GM12878 (cell line): ENCODE measurements around the gene WDR38.

Experiments
- RAD21 ChIP-seq: IDR thresholded peaks from 2 replicates; pipeline ENCODE4 v1.6.1; 2011; ENCODE audit warnings: mild to moderate bottlenecking, low read depth, low read length, moderate library complexity; ENCODE audit not compliant: insufficient read depth
- TF ChIP-seq, protein P1 (sequence below), 3 experiments: IDR thresholded peaks in 2 of 3; conservative IDR thresholded peaks in 1 of 3; 2 replicates each; pipeline ENCODE4 v1.5.1; 2011; ENCODE audit warnings: low read depth in 3 of 3, low read length in 3 of 3, mild to moderate bottlenecking in 3 of 3, control low read depth in 2 of 3, moderate library complexity in 2 of 3, inconsistent platforms in 1 of 3, mixed read lengths in 1 of 3; ENCODE audit not compliant: control insufficient read depth in 2 of 3, insufficient read depth in 1 of 3; ENCODE audit errors: extremely low read depth in 1 of 3
- TF ChIP-seq, protein P2 (sequence below): IDR thresholded peaks from 2 replicates; pipeline ENCODE4 v1.6.1; 2012; ENCODE audit warnings: low read length, inconsistent platforms

DNA sequence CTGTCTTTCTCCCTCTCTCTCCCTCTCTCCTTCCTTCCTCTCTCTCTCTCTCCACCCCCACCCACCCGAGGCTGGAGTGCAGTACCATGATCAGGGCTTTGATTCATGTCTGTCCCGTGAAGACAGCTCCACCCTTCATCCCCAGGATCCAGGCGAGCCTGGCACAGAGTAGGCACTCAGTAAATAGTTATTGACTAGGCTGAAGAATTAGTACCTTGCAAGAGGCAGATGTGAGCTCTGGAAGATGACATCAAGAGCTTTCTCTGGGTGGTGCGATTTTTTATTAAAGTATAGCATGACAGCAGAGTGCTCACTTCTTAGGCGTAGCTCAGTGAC is 24.0 kb upstream of the WDR38 start:
- TF ChIP-seq, protein P1, sequence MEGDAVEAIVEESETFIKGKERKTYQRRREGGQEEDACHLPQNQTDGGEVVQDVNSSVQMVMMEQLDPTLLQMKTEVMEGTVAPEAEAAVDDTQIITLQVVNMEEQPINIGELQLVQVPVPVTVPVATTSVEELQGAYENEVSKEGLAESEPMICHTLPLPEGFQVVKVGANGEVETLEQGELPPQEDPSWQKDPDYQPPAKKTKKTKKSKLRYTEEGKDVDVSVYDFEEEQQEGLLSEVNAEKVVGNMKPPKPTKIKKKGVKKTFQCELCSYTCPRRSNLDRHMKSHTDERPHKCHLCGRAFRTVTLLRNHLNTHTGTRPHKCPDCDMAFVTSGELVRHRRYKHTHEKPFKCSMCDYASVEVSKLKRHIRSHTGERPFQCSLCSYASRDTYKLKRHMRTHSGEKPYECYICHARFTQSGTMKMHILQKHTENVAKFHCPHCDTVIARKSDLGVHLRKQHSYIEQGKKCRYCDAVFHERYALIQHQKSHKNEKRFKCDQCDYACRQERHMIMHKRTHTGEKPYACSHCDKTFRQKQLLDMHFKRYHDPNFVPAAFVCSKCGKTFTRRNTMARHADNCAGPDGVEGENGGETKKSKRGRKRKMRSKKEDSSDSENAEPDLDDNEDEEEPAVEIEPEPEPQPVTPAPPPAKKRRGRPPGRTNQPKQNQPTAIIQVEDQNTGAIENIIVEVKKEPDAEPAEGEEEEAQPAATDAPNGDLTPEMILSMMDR (IDR thresholded peaks at IDR 0.05 in 2 of 3, conservative IDR thresholded peaks at IDR 0.05 in 1 of 3; ENCODE audit: control insufficient read depth in 2 of 3, extremely low read depth in 1 of 3, insufficient read depth in 1 of 3, low read depth in 3 of 3, low read length in 3 of 3), result no peak
- TF ChIP-seq, protein P2, sequence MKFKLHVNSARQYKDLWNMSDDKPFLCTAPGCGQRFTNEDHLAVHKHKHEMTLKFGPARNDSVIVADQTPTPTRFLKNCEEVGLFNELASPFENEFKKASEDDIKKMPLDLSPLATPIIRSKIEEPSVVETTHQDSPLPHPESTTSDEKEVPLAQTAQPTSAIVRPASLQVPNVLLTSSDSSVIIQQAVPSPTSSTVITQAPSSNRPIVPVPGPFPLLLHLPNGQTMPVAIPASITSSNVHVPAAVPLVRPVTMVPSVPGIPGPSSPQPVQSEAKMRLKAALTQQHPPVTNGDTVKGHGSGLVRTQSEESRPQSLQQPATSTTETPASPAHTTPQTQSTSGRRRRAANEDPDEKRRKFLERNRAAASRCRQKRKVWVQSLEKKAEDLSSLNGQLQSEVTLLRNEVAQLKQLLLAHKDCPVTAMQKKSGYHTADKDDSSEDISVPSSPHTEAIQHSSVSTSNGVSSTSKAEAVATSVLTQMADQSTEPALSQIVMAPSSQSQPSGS, result no peak
- no peak for TF ChIP-seq RAD21
